GM19324 (cell line): ENCODE measurements around the gene SRGAP2C.
"Not testable (repeated sequence)": the region's sequence is repeated elsewhere in the genome, so short reads cannot be mapped to it uniquely, and the experiment has no call there.

Experiments
- ATAC-seq: cut with Tn5 transposase; IDR thresholded peaks from one replicate; pipeline ENCODE4 v1.9.1; 2021; ENCODE audit warnings: mild to moderate bottlenecking, moderate library complexity; ENCODE audit not compliant: unreplicated experiment, low FRiP score

SRGAP2C gene

GRCh38 chr1:121321660-121322059 is 136.9 kb downstream of the SRGAP2C start:
- not testable (repeated sequence) for ATAC-seq

DNA sequence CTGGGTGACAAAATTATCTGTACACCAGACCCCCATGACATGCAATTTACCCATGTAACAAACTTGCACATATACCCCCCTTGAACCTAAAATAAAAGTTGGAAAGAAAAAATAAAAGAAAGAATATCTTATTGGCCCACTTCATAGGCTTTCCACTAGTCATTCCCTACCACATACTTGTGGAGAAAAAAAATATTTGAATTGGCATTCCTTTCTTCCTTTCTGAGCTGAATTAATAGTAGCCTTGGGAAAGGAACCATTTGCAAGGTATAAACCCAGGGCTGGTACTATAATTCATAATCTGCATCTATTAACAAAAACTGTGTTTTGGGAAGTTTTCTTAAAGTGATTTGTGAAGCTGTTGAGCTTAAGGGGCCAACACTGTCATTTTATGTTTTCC is 140.0 kb downstream of the SRGAP2C start:
- ATAC-seq, result not testable (repeated sequence)

DNA sequence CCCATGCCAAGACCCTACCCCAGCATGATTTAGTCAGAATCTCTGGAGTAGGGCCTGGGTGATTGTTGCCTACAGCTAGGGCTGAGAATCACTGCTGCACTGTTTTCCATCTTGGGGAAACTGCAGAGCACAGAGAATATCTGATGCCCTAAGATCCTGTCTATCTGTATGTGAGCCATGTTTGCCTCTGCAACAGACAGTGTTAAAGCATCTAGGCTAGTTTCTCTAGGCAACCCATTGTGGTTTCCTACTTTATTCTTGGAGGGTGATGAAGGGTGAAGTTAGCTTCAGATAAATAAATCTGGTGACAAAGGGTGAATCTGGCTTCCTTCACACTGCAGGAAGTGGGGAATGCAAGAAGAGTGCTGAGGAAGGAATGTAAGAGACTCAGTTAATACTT is 147.4 kb downstream of the SRGAP2C start:
- not testable (repeated sequence) for ATAC-seq

GRCh38 chr1:121332599-121333562 is 148.1 kb downstream of the SRGAP2C start:
- not testable (repeated sequence) for ATAC-seq

- ATAC-seq, result not testable (repeated sequence)
These were observed 153.2 kb downstream of the SRGAP2C start for GRCh38 chr1:121337958-121338357.

- not testable (repeated sequence) for ATAC-seq
These were observed 154.8 kb downstream of the SRGAP2C start for GRCh38 chr1:121339611-121340010.

GRCh38 chr1:121343311-121343906 is 158.6 kb downstream of the SRGAP2C start:
- ATAC-seq, result not testable (repeated sequence)

DNA sequence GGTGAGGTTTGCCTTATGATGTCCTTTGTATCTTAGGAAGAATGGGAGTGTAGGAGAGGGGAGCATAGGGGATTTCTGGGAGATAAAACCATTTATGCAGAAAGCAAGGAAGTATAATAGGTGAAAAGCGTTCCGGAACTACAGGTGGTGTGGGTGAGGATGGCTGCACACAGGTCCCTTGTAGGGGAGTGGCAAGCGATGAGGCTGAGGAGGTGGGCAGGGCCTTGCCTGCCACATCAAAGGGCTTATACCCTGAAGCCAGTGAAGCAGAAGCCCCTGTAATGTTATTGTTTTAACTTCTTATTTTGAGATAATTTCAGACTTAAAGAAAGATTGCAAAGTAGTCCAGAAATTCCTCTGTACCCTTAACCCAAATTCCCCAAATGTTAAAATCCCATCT is 159.6 kb downstream of the SRGAP2C start:
- ATAC-seq, result not testable (repeated sequence)

DNA sequence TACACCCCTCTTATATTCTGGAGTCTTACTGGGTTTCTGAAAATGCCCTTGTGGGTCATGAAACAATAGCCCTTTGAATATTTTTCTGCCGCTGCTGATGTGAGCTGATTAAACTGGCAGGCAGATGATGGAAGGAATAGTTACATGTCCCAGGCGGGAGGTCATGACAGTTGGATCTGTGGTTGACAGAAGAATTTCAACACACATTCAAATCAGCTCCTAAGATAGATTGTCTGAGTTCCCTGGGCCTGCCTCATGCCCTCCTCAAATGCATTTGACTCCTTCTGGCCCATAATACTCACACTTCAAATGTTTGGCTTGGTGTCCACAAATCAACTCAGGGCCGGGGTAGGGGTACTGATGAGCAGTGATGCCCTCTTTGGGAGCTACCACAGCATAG is 161.9 kb downstream of the SRGAP2C start:
- ATAC-seq, result not testable (repeated sequence)

DNA sequence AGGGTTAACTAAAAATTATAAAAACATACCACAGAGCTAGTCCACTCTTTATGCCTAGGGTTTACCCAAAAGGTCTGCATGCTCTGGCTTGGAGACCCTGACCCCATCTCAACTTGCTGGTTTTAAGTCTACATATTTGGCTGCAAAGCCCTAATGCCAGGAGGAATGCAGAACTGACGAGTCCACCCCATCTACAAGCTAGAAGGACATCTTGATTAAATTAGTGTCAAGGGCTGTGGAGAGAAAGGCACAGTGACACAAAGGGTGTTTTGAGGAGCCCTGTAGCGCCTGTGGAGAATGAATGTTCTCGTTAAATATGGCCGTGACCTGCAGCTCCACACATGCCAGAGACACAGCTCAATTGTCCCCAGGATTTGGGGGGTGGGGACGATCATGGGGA is 162.7 kb downstream of the SRGAP2C start:
- ATAC-seq, result not testable (repeated sequence)

DNA sequence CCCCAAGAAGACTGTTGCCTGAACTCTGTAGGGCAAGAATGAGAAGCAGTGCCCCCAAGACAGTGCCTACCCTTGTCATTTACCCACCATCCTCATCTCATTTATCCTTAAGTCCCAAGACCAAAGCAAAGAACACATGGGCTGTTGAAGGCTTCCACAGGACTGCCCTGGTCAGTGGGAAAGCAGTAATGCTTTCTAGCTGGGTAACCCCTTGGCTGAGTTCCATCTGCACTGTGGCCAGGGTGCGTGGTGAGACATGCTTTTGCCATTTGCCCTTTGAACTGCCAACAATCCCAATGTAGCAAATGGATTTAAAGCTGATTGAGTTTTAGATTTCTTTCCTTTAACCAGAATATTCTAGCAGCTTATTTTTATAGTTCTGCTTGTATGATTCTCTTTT is 163.3 kb downstream of the SRGAP2C start:
- ATAC-seq, result not testable (repeated sequence)

GRCh38 chr1:121349332-121349967 is 164.7 kb downstream of the SRGAP2C start:
- not testable (repeated sequence) for ATAC-seq

- not testable (repeated sequence) for ATAC-seq
These were observed 171.1 kb downstream of the SRGAP2C start for GRCh38 chr1:121355711-121356420.

- ATAC-seq, result not testable (repeated sequence)
These were observed 172.0 kb downstream of the SRGAP2C start for GRCh38 chr1:121356819-121357218.

GRCh38 chr1:121360531-121360930 is 175.8 kb downstream of the SRGAP2C start:
- not testable (repeated sequence) for ATAC-seq

DNA sequence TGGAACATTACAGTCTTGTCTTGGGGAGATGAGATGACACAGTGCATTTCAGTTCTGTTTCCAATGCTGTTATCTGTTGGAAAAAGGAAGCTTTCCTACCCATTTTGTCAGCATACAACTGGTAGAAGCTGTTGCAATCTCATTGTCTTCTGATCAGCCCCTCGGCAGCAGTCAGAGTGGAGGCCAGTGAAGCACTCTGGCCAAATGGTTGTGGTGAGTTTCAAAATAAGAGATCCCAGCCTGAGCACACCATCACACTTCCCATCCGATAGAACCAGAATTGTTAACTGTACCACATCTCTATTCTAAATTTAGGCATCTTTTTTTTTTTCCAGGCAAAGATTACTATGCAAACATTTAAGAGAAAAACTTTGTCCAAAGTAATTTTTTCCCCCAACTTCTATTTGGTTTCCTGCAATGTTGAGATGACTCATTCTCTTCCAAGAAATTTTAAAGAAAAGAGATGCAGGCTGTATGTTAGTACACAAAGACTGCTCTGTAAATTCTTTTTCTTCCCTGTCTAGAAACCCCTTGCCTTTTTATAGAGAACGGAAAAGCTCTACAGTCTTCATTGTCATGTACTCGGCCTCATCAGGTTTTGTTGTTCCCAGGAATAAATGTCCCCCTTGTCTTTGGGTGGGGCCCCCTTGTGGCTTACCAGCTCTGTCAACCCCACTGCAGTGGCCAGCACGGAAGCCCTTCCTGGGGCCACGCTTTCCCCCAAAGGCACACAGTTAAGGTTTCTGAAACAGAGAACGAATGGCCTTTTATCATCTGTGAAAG is 176.9 kb downstream of the SRGAP2C start:
- ATAC-seq, result not testable (repeated sequence)

GRCh38 chr1:121362234-121362883 is 177.6 kb downstream of the SRGAP2C start:
- ATAC-seq, result not testable (repeated sequence)

DNA sequence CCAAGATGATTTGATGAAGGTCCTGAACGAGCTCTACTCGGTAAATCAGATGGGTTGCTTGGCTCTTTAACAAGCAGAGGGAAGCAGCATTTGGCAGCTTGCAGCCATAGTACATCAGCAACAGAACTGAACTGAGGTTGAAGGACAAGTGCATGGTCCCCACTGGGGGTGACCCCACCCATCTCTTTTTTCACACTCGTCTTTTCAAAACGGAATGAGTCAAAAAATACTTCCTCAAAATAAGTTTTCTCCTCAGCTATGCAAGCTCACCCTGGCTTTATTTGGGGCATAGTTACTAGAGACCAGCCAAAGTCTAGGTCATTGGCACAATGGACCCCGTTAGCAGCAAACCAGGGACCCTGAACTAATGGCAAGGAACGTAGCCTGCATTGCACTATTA is 180.5 kb downstream of the SRGAP2C start:
- not testable (repeated sequence) for ATAC-seq

- not testable (repeated sequence) for ATAC-seq
These were observed 180.9 kb downstream of the SRGAP2C start for GRCh38 chr1:121365723-121366122.
